ENCODE results near the gene STN1.
"Not testable (repeated sequence)": the region's sequence is repeated elsewhere in the genome, so short reads cannot be mapped to it uniquely, and the experiment has no call there.

STN1 gene

GRCh38 chr10:103861505-103861904 is 56.5 kb downstream of the STN1 start:
- no peak for DNase-seq

- peak; percentile 70 for DNase-seq
These were observed 58.6 kb downstream of the STN1 start for GRCh38 chr10:103859161-103860086.

GRCh38 chr10:103858360-103858759 is 59.6 kb downstream of the STN1 start:
- no peak for DNase-seq

- DNase-seq: no peak
These were observed 61.2 kb downstream of the STN1 start for GRCh38 chr10:103856797-103857170.

GRCh38 chr10:103855852-103856796 is 61.9 kb downstream of the STN1 start:
- peak; percentile 67 for DNase-seq

- DNase-seq: no peak
These were observed 62.6 kb downstream of the STN1 start, which contains the start of gene SH3PXD2A for GRCh38 chr10:103855424-103855823. Gene SH3PXD2A (minus strand): TSS chr10:103855576. CDS start chr10:103855266, 310 bp downstream.

- DNase-seq: peak; percentile 75
These were observed 63.1 kb downstream of the STN1 start for GRCh38 chr10:103854686-103855391.

GRCh38 chr10:103854265-103854685 is 63.7 kb downstream of the STN1 start:
- DNase-seq: no peak

GRCh38 chr10:103853428-103854264 is 64.3 kb downstream of the STN1 start:
- no peak for DNase-seq

GRCh38 chr10:103852856-103853255 is 65.1 kb downstream of the STN1 start:
- no peak for DNase-seq

- DNase-seq: no peak
These were observed 65.7 kb downstream of the STN1 start for GRCh38 chr10:103852189-103852711.

GRCh38 chr10:103851261-103851660 is 66.7 kb downstream of the STN1 start:
- no peak for DNase-seq

- no peak for DNase-seq
These were observed 67.5 kb downstream of the STN1 start for GRCh38 chr10:103850572-103850895.

- DNase-seq: no peak
These were observed 68.0 kb downstream of the STN1 start for GRCh38 chr10:103849880-103850571.

- no peak for DNase-seq
These were observed 68.6 kb downstream of the STN1 start for GRCh38 chr10:103849212-103849877.

GRCh38 chr10:103847909-103848468 is 70.0 kb downstream of the STN1 start:
- DNase-seq: no peak

- no peak for DNase-seq
These were observed 70.6 kb downstream of the STN1 start for GRCh38 chr10:103847346-103847745.

- DNase-seq: no peak
These were observed 72.0 kb downstream of the STN1 start for GRCh38 chr10:103845972-103846371.

- not testable (repeated sequence) for DNase-seq
These were observed 72.6 kb downstream of the STN1 start for GRCh38 chr10:103845346-103845745.
